Endometrium (tissue), 2 donors: Measurements from ENCODE around the gene HBA2.
"Not testable (repeated sequence)": the region's sequence is repeated elsewhere in the genome, so short reads cannot be mapped to it uniquely, and the experiment has no call there.

Experiments
- FAIRE-seq: peaks from 2 replicates; lab custom pipeline; 2012; peaks lifted over from hg19 to GRCh38; lab: Jason Lieb, UNC
- donor health status: control.
- donor health status: control.

HBA2 gene

GRCh38 chr16:172374-172941 is at the start of gene HBA2:
HBA2 (plus strand) TSS chr16:172876; CDS start chr16:172913, 37 bp downstream.
- not testable (repeated sequence) for FAIRE-seq

- FAIRE-seq = not testable (repeated sequence)
These were observed 48.9 kb upstream of the HBA2 start for GRCh38 chr16:123558-124350.

GRCh38 chr16:125011-125410 is 47.7 kb upstream of the HBA2 start:
- no peak for FAIRE-seq

GRCh38 chr16:129075-129474 is 43.6 kb upstream of the HBA2 start:
- FAIRE-seq = no peak

- no peak for FAIRE-seq
These were observed 42.0 kb upstream of the HBA2 start for GRCh38 chr16:130533-131173.

GRCh38 chr16:132120-132519 is 40.6 kb upstream of the HBA2 start:
- FAIRE-seq = no peak

GRCh38 chr16:133716-134115 is 39.0 kb upstream of the HBA2 start:
- no peak for FAIRE-seq

GRCh38 chr16:138049-138417 is 34.6 kb upstream of the HBA2 start:
- FAIRE-seq = no peak

GRCh38 chr16:140175-140857 is 32.4 kb upstream of the HBA2 start:
- no peak for FAIRE-seq

GRCh38 chr16:142405-142967 is 30.2 kb upstream of the HBA2 start:
- no peak for FAIRE-seq

- no peak for FAIRE-seq
These were observed 29.6 kb upstream of the HBA2 start for GRCh38 chr16:143047-143446.

GRCh38 chr16:143456-143855 is 29.2 kb upstream of the HBA2 start:
- FAIRE-seq = no peak

- FAIRE-seq = no peak
These were observed 27.9 kb upstream of the HBA2 start for GRCh38 chr16:144797-145252.

- FAIRE-seq = no peak
These were observed 26.0 kb upstream of the HBA2 start for GRCh38 chr16:146646-147045.

- no peak for FAIRE-seq
These were observed 23.5 kb upstream of the HBA2 start for GRCh38 chr16:149024-149660.

- FAIRE-seq = no peak
These were observed 20.2 kb upstream of the HBA2 start, which contains the start of gene HBZ for GRCh38 chr16:152141-153128. HBZ (plus strand) TSS chr16:152644; CDS start chr16:152910, 266 bp downstream.

GRCh38 chr16:153129-153521 is 19.6 kb upstream of the HBA2 start:
- FAIRE-seq = not testable (repeated sequence)

GRCh38 chr16:153550-154216 is 19.0 kb upstream of the HBA2 start:
- FAIRE-seq = not testable (repeated sequence)

- no peak for FAIRE-seq
These were observed 18.3 kb upstream of the HBA2 start for GRCh38 chr16:154217-155030.
